Measurements from ENCODE around the gene PEX26.
"Not testable (repeated sequence)": the region's sequence is repeated elsewhere in the genome, so short reads cannot be mapped to it uniquely, and the experiment has no call there.

The PEX26 gene

GRCh38 chr22:18096823-18097222, 19.0 kb downstream of the PEX26 start:
- no peak for DNase-seq (ENCODE audit: low read depth)

- DNase-seq (ENCODE audit: low read depth) = no peak
Measured at GRCh38 chr22:18100781-18101180, 23.0 kb downstream of the PEX26 start.

- DNase-seq (ENCODE audit: low read depth) = no peak
Measured at GRCh38 chr22:18101536-18101935, 23.7 kb downstream of the PEX26 start.

- no peak for DNase-seq (ENCODE audit: low read depth)
Measured at GRCh38 chr22:18103527-18104269, 25.9 kb downstream of the PEX26 start.

- no peak for DNase-seq (ENCODE audit: low read depth)
Measured at GRCh38 chr22:18104566-18104965, 26.8 kb downstream of the PEX26 start.

- DNase-seq (ENCODE audit: low read depth) = not testable (repeated sequence)
Measured at GRCh38 chr22:18105981-18106380, 28.2 kb downstream of the PEX26 start.

- peak; percentile 40 for DNase-seq (ENCODE audit: low read depth)
Measured at GRCh38 chr22:18106550-18107341, 29.0 kb downstream of the PEX26 start.

- no peak for DNase-seq (ENCODE audit: low read depth)
Measured at GRCh38 chr22:18108187-18108586, 30.4 kb downstream of the PEX26 start.

GRCh38 chr22:18109410-18110193, 31.8 kb downstream of the PEX26 start:
- no peak for DNase-seq (ENCODE audit: low read depth)

GRCh38 chr22:18110194-18110953, 32.6 kb downstream of the PEX26 start, which contains the start of gene TUBA8:
Gene TUBA8, plus strand, starts transcription at chr22:18110809. Its CDS starts 57 bp downstream, at chr22:18110866.
- no peak for DNase-seq (ENCODE audit: low read depth)

- DNase-seq (ENCODE audit: low read depth) = no peak
Measured at GRCh38 chr22:18110954-18111758, 33.4 kb downstream of the PEX26 start.

GRCh38 chr22:18111759-18112330, 34.1 kb downstream of the PEX26 start:
- DNase-seq (ENCODE audit: low read depth) = no peak

GRCh38 chr22:18112440-18112839, 34.6 kb downstream of the PEX26 start:
- DNase-seq (ENCODE audit: low read depth) = no peak

- DNase-seq (ENCODE audit: low read depth) = no peak
Measured at GRCh38 chr22:18113680-18114394, 36.0 kb downstream of the PEX26 start.

- no peak for DNase-seq (ENCODE audit: low read depth)
Measured at GRCh38 chr22:18114495-18114894, 36.7 kb downstream of the PEX26 start.

- no peak for DNase-seq (ENCODE audit: low read depth)
Measured at GRCh38 chr22:18114976-18115652, 37.3 kb downstream of the PEX26 start.

- no peak for DNase-seq (ENCODE audit: low read depth)
Measured at GRCh38 chr22:18115906-18116371, 38.1 kb downstream of the PEX26 start.

- no peak for DNase-seq (ENCODE audit: low read depth)
Measured at GRCh38 chr22:18116634-18117033, 38.8 kb downstream of the PEX26 start.

- DNase-seq (ENCODE audit: low read depth) = no peak
Measured at GRCh38 chr22:18118345-18118915, 40.6 kb downstream of the PEX26 start.
